ENCODE measurements around the gene SUPT3H. TPM values are rescaled to one million over a fixed set of nuclear protein-coding genes. Genes with fewer than 3 reads are reported as not detected.
"Not testable (repeated sequence)": the region's sequence is repeated elsewhere in the genome, so short reads cannot be mapped to it uniquely, and the experiment has no call there.

Gene SUPT3H
- total RNA-seq, 1 experiment from 2014 or later = 15.8 TPM

- H3K27me3 ChIP-seq = no peaks in the 10 kb centered on the region
- no peak overlapping the region for H3K27ac ChIP-seq
- H3K9me3 ChIP-seq (replicated peaks) = no peaks in the 10 kb centered on the region
- H3K4me3 ChIP-seq = no peak overlapping the region
- no peak for DNase-seq
- no peaks in the 10 kb centered on the region for H3K4me1 ChIP-seq
- H3K36me3 ChIP-seq = no peaks in the 10 kb centered on the region
These were observed 509.4 kb downstream of the SUPT3H start for GRCh38 chr6:44868335-44868668.

- no peaks in the 10 kb centered on the region for H3K27me3 ChIP-seq
- H3K36me3 ChIP-seq = no peaks in the 10 kb centered on the region
- no peak overlapping the region for H3K4me3 ChIP-seq
- no peaks in the 10 kb centered on the region for H3K4me1 ChIP-seq
- DNase-seq = no peak
- H3K9me3 ChIP-seq (replicated peaks) = no peaks in the 10 kb centered on the region
- H3K27ac ChIP-seq = no peak overlapping the region
These were observed 510.0 kb downstream of the SUPT3H start for GRCh38 chr6:44867571-44868334.

- not testable (repeated sequence) for H3K27me3 ChIP-seq, DNase-seq, H3K36me3 ChIP-seq
These were observed 512.5 kb downstream of the SUPT3H start for GRCh38 chr6:44865184-44865583.

GRCh38 chr6:44859901-44860410, 517.8 kb downstream of the SUPT3H start:
- Histone ChIP-seq H3K4me3 (no peak overlapping the region), H3K27me3 (no peaks in the 10 kb centered on the region), H3K9me3 (replicated peaks) (peaks cover 4% of the 10 kb centered on the region), H3K36me3 (no peaks in the 10 kb centered on the region), H3K27ac (no peak overlapping the region), H3K4me1 (peaks cover 10% of the 10 kb centered on the region)
- no peak for DNase-seq

More at GRCh38 chr6:44865184-44865583, 512.5 kb downstream of the SUPT3H start:
- not testable (repeated sequence) for H3K4me3 ChIP-seq; H3K4me1 ChIP-seq; H3K27ac ChIP-seq; H3K9me3 ChIP-seq (replicated peaks)

- Histone ChIP-seq H3K36me3 (no peaks in the 10 kb centered on the region), H3K4me1 (peaks cover 10% of the 10 kb centered on the region), H3K9me3 (replicated peaks) (peaks cover 4% of the 10 kb centered on the region), H3K27ac (no peak overlapping the region), H3K4me3 (no peak overlapping the region), H3K27me3 (no peaks in the 10 kb centered on the region)
- DNase-seq = peak in 1 of 2 experiments; percentile 12
These were observed 518.7 kb downstream of the SUPT3H start for GRCh38 chr6:44858998-44859397.

GRCh38 chr6:44856479-44856878, 521.3 kb downstream of the SUPT3H start:
- Histone ChIP-seq H3K9me3 (replicated peaks) (peaks cover 4% of the 10 kb centered on the region), H3K4me1 (peaks cover 10% of the 10 kb centered on the region), H3K36me3 (no peaks in the 10 kb centered on the region), H3K4me3 (no peak overlapping the region), H3K27me3 (no peaks in the 10 kb centered on the region), H3K27ac (no peak overlapping the region)
- DNase-seq = no peak

- Histone ChIP-seq H3K36me3 (no peaks in the 10 kb centered on the region), H3K27me3 (no peaks in the 10 kb centered on the region), H3K4me3 (no peak overlapping the region), H3K4me1 (peaks cover 10% of the 10 kb centered on the region), H3K9me3 (replicated peaks) (peaks cover 4% of the 10 kb centered on the region), H3K27ac (no peak overlapping the region)
- no peak for DNase-seq
These were observed 521.9 kb downstream of the SUPT3H start for GRCh38 chr6:44855562-44856411.

- Histone ChIP-seq H3K27me3 (no peaks in the 10 kb centered on the region), H3K36me3 (no peaks in the 10 kb centered on the region), H3K9me3 (replicated peaks) (peaks cover 4% of the 10 kb centered on the region), H3K4me1 (peaks cover 10% of the 10 kb centered on the region), H3K27ac (no peak overlapping the region), H3K4me3 (no peak overlapping the region)
- no peak for DNase-seq
These were observed 522.9 kb downstream of the SUPT3H start for GRCh38 chr6:44854712-44855443.

GRCh38 chr6:44851176-44851575, 526.6 kb downstream of the SUPT3H start:
- H3K4me3 ChIP-seq = no peak overlapping the region
- H3K36me3 ChIP-seq = no peaks in the 10 kb centered on the region
- no peak overlapping the region for H3K27ac ChIP-seq
- no peak for DNase-seq
- no peaks in the 10 kb centered on the region for H3K27me3 ChIP-seq
- no peaks in the 10 kb centered on the region for H3K9me3 ChIP-seq (replicated peaks)
- peaks cover 2% of the 10 kb centered on the region; the same call in 1 of the 2 replicates for H3K4me1 ChIP-seq

- no peak overlapping the region for H3K27ac ChIP-seq
- H3K9me3 ChIP-seq (replicated peaks) = no peaks in the 10 kb centered on the region
- no peaks in the 10 kb centered on the region for H3K27me3 ChIP-seq
- H3K36me3 ChIP-seq = no peaks in the 10 kb centered on the region
- DNase-seq = no peak
- H3K4me1 ChIP-seq = no peaks in the 10 kb centered on the region
- no peak overlapping the region for H3K4me3 ChIP-seq
These were observed 527.4 kb downstream of the SUPT3H start for GRCh38 chr6:44850312-44850711.

GRCh38 chr6:44849806-44850205, 527.9 kb downstream of the SUPT3H start:
- H3K27ac ChIP-seq = no peak overlapping the region
- H3K4me1 ChIP-seq = no peaks in the 10 kb centered on the region
- no peak overlapping the region for H3K4me3 ChIP-seq
- no peak for DNase-seq
- H3K36me3 ChIP-seq = no peaks in the 10 kb centered on the region
- H3K27me3 ChIP-seq = no peaks in the 10 kb centered on the region
- no peaks in the 10 kb centered on the region for H3K9me3 ChIP-seq (replicated peaks)

GRCh38 chr6:44843734-44844133, 534.0 kb downstream of the SUPT3H start:
- no peak overlapping the region for H3K4me3 ChIP-seq
- no peak overlapping the region for H3K27ac ChIP-seq
- H3K4me1 ChIP-seq = peaks cover 3% of the 10 kb centered on the region; the same call in 1 of the 2 replicates
- no peaks in the 10 kb centered on the region for H3K36me3 ChIP-seq
- H3K9me3 ChIP-seq (replicated peaks) = no peaks in the 10 kb centered on the region
- DNase-seq = no peak
- H3K27me3 ChIP-seq = no peaks in the 10 kb centered on the region

- DNase-seq = no peak
- H3K27me3 ChIP-seq = no peaks in the 10 kb centered on the region
- peaks cover 3% of the 10 kb centered on the region; the same call in 1 of the 2 replicates for H3K4me1 ChIP-seq
- no peak overlapping the region for H3K27ac ChIP-seq
- no peaks in the 10 kb centered on the region for H3K36me3 ChIP-seq
- no peak overlapping the region for H3K4me3 ChIP-seq
- H3K9me3 ChIP-seq (replicated peaks) = no peaks in the 10 kb centered on the region
These were observed 535.1 kb downstream of the SUPT3H start for GRCh38 chr6:44842616-44843015.

GRCh38 chr6:44841829-44842228, 535.9 kb downstream of the SUPT3H start:
- H3K36me3 ChIP-seq = no peaks in the 10 kb centered on the region
- no peaks in the 10 kb centered on the region for H3K9me3 ChIP-seq (replicated peaks)
- H3K4me1 ChIP-seq = peaks cover 3% of the 10 kb centered on the region; the same call in 1 of the 2 replicates
- no peak for DNase-seq
- H3K4me3 ChIP-seq = no peak overlapping the region
- H3K27me3 ChIP-seq = no peaks in the 10 kb centered on the region
- H3K27ac ChIP-seq = no peak overlapping the region

- Histone ChIP-seq H3K36me3 (no peaks in the 10 kb centered on the region), H3K9me3 (replicated peaks) (no peaks in the 10 kb centered on the region), H3K4me3 (no peak overlapping the region), H3K27me3 (no peaks in the 10 kb centered on the region), H3K27ac (no peak overlapping the region), H3K4me1 (no peaks in the 10 kb centered on the region)
- DNase-seq = no peak
These were observed 540.0 kb downstream of the SUPT3H start for GRCh38 chr6:44837741-44838140.
